Central memory CD8-positive, alpha-beta T cell (primary cell): ENCODE results near the gene LHFPL3.

Source experiments
- ATAC-seq: fragments of 150-1000 bp; cut with Tn5 transposase; replicated peaks from 2 replicates; pipeline ENCODE4 v1.10.0; 2022; ENCODE audit warnings: mild to moderate bottlenecking, moderate FRiP score, moderate number of reproducible peaks; ENCODE audit not compliant: poor library complexity, severe bottlenecking; ENCODE audit errors: extremely low read depth
- DNase-seq, 2 donors: peaks; one replicate each; pipeline ENCODE4 v3.0.0; 2021; ENCODE audit warnings: low spot score in 2 of 2
- H3K27ac Mint-ChIP-seq: one replicate; pipeline ENCODE4 v1.8.0; 2022; ENCODE audit warnings: low read depth, mild to moderate bottlenecking, moderate library complexity, mixed read lengths
- H3K27me3 Mint-ChIP-seq: one replicate; pipeline ENCODE4 v1.8.0; 2022; ENCODE audit warnings: mixed read lengths
- H3K36me3 Mint-ChIP-seq: one replicate; pipeline ENCODE4 v1.8.0; 2022; ENCODE audit warnings: mild to moderate bottlenecking, moderate library complexity, mixed read lengths; ENCODE audit not compliant: insufficient read depth
- H3K4me1 Mint-ChIP-seq: one replicate; pipeline ENCODE4 v1.8.0; 2022; ENCODE audit warnings: mixed read lengths
- H3K4me3 Mint-ChIP-seq: one replicate; pipeline ENCODE4 v1.8.0; 2022; ENCODE audit warnings: mild to moderate bottlenecking, moderate library complexity, mixed read lengths
- H3K9me3 Mint-ChIP-seq: one replicate; pipeline ENCODE4 v1.8.0; 2022; ENCODE audit warnings: mixed read lengths

LHFPL3 gene

DNA sequence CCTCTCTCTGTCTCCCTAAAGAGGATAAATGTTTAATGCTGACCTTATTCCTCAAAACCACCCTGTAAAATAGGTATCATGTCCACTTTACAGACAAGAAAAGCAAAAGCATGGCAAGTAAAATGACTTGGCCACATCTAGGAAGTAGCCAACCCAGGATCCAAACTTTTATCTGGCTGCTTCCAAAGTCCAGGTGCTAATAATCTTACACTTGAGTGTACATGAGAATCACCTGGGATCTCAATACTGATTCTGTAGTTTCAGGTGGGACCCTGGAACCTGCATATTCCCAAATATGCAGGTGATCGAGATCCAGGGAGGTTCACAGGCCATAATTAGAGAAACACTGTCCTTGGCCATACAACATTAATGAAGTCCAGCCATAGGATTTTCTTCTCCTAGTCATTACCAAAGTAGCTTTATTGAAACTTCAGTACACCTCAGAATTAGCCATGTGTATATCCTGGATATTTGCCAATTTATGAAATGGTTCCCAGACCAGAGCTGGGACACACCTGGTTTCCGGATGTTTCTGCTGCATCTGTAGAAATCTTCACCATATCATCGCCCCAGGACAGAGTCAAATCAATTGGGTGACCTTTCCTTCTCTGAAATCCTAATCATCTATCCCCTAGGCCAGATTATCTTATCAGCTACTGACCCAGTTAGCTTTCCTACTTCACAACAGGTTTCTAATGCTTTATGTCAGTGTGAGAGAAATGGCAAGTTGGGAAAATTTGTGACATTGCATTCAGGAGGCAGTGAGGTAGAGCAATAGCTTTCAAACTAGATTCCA lies 566.5 kb downstream of the LHFPL3 start:
- peaks cover 6% of the 10 kb centered on the region for H3K4me1 Mint-ChIP-seq
- no peak overlapping the region for H3K4me3 Mint-ChIP-seq
- no peak overlapping the region for H3K27ac Mint-ChIP-seq
- H3K9me3 Mint-ChIP-seq = no peaks in the 10 kb centered on the region
- no peaks in the 10 kb centered on the region for H3K27me3 Mint-ChIP-seq
- no peaks in the 10 kb centered on the region for H3K36me3 Mint-ChIP-seq
- DNase-seq = no peak
- no peak for ATAC-seq

DNA sequence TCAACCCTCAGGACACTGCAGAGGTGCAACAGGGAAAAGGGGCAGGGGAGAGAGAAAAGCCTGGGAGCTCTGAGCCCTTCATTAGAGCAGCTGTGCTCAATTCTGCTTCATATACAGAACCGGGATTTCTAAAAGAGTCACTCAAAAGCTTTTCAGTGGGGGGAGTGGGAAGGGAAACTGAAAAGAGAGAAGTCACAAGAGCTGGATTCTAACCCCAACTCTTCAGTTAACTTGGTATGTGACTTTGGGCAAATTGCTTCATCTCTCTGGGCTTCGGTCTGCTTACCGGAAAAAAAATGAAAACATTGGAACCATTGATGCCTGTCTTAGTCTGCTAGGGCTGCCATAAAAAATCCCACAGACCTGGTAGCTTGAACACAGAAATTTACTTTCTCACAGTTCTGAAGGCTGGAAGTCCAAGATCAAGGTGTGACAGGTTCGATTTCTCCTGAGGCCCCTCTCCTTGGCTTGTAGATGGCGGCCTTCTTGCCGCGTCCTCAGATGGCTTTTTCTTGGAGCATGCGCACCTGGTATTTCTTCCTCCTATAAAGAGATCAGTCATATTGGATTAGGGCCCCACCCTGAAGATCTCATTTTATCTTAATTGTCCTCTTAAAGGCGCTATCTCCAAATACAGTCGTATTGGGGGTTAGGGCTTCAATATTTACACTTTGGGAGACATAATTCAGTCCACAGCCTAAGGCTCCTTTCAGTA lies 567.3 kb downstream of the LHFPL3 start:
- DNase-seq = no peak
- H3K36me3 Mint-ChIP-seq = no peaks in the 10 kb centered on the region
- no peaks in the 10 kb centered on the region for H3K27me3 Mint-ChIP-seq
- peaks cover 6% of the 10 kb centered on the region for H3K4me1 Mint-ChIP-seq
- H3K9me3 Mint-ChIP-seq = no peaks in the 10 kb centered on the region
- ATAC-seq = no peak
- no peak overlapping the region for H3K4me3 Mint-ChIP-seq
- H3K27ac Mint-ChIP-seq = no peak overlapping the region

DNA sequence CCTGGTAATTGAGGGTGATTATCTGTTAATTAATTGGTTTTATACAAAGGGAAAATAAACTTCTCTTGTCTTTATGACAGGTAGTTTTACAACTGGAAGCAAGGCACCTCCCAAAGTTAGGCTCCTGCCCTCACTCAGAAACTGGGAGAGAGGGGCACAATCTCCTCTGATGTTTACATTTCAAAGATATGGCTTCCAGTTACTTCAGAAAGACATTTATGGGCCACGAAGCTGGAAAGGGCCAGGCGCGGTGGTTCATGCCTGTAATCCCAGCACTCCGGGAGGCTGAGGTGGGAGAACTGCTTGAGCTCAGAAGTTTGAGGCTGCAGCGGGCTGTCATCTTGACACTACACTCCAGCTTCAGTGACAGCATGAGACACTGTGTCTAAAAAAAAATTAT lies 570.0 kb downstream of the LHFPL3 start:
- no peak overlapping the region for H3K27ac Mint-ChIP-seq
- peaks cover 6% of the 10 kb centered on the region for H3K4me1 Mint-ChIP-seq
- DNase-seq (no peak), ATAC-seq (no peak)
- H3K27me3 Mint-ChIP-seq = no peaks in the 10 kb centered on the region
- H3K9me3 Mint-ChIP-seq = no peaks in the 10 kb centered on the region
- no peak overlapping the region for H3K4me3 Mint-ChIP-seq
- no peaks in the 10 kb centered on the region for H3K36me3 Mint-ChIP-seq

DNA sequence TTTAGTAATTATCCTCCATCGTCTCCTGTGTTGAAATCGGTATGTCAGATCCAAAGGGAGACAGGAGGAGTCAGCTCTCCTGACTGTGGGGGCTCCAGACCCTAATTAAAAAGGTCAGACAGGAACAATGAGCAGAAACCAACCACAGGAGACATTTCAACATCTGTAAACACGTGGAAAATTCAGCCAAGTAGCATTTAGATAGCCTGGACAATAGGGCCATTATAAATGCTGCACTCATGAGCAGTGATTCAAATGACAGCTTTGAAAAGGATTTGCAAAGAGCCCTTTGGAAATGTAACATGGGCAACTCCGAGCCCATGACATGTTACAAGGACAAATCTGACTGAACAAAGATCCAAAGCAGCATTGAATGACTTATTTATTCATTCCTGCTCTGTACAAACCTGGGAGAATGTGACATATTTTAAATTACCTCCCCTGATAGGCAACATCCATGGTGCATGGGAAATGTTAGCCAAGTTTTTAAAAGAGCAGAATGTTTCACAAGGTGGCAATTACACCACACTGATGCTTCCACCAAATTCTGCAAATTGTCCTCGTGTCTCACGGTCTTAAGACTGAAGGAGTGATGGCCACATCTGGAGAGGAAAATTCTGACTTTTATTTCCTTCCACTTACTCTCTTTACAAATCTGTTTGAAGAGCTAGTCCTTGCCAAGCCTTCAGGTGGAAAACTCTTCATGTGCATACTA lies 572.3 kb downstream of the LHFPL3 start:
- DNase-seq (no peak), ATAC-seq (no peak)
- Mint-ChIP-seq H3K4me3 (no peak overlapping the region), H3K4me1 (peaks cover 6% of the 10 kb centered on the region), H3K27ac (no peak overlapping the region), H3K27me3 (peaks cover 1% of the 10 kb centered on the region), H3K9me3 (no peaks in the 10 kb centered on the region), H3K36me3 (no peaks in the 10 kb centered on the region)

DNA sequence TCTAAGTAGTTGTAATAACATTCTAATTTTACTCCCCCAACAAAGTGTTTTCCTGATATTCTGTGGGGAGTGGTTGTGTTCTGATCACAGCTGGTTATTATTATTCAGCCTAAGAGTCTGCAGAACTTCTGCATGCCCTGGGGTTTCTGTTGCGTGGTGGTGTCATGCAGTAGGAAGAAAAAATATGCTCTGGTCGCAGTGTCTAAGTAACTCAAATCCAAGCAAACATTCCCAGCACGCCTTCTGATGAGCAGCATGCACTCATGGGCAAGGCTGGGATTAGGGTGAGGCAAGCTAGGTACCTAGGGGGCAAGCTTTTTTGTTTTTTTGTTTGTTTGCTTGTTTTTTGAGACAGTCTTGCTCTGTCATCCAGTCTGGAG lies 572.8 kb downstream of the LHFPL3 start:
- peaks cover 7% of the 10 kb centered on the region for H3K27me3 Mint-ChIP-seq
- no peak overlapping the region for H3K27ac Mint-ChIP-seq
- no peak for DNase-seq
- no peaks in the 10 kb centered on the region for H3K9me3 Mint-ChIP-seq
- no peak for ATAC-seq
- no peak overlapping the region for H3K4me3 Mint-ChIP-seq
- no peaks in the 10 kb centered on the region for H3K36me3 Mint-ChIP-seq
- peaks cover 6% of the 10 kb centered on the region for H3K4me1 Mint-ChIP-seq

DNA sequence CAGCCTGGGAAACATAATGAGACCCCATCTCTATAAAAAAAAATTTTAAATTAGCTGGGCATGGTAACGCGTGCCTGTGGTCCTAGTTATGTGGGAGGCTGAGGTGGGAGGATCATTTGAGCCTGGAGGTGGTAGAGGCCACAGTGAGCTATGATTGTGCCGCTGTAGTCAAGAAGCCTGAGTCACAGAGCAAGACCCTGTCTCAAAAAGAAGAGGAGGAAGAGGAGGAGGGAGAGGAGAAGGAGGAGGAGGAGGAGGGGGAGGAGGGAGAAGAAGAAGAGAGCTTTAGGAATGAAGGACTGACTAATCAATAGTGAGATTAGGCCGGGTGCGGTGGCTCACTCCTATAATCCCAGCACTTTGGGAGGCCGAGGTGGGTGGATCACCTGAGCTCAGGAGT lies 573.8 kb downstream of the LHFPL3 start:
- DNase-seq = no peak
- peaks cover 4% of the 10 kb centered on the region for H3K4me1 Mint-ChIP-seq
- H3K27me3 Mint-ChIP-seq = peaks cover 11% of the 10 kb centered on the region
- no peaks in the 10 kb centered on the region for H3K36me3 Mint-ChIP-seq
- ATAC-seq = no peak
- no peak overlapping the region for H3K4me3 Mint-ChIP-seq
- H3K27ac Mint-ChIP-seq = no peak overlapping the region
- H3K9me3 Mint-ChIP-seq = no peaks in the 10 kb centered on the region

DNA sequence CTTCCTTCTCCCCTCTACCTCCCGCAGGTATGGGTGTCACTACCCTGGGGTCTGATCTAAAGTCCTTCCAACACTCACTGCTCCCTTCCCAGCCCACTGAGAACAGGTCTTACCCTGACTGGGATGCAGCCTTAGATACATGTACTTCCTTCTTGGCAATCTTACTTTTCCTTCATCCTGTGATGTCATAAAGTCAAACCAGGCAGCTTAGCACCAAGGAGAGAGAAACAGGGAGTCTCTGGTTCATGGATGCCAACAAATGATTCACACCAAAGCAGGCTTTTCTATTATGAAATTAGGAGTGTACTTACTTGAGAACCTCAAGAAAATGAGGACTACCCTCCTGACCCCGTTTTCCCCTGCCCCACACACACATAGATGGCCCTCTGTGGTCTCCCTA lies 574.6 kb downstream of the LHFPL3 start:
- Mint-ChIP-seq H3K27ac (no peak overlapping the region), H3K27me3 (peaks cover 11% of the 10 kb centered on the region), H3K36me3 (no peaks in the 10 kb centered on the region), H3K4me1 (no peaks in the 10 kb centered on the region), H3K9me3 (no peaks in the 10 kb centered on the region), H3K4me3 (no peak overlapping the region)
- ATAC-seq (no peak), DNase-seq (no peak)

DNA sequence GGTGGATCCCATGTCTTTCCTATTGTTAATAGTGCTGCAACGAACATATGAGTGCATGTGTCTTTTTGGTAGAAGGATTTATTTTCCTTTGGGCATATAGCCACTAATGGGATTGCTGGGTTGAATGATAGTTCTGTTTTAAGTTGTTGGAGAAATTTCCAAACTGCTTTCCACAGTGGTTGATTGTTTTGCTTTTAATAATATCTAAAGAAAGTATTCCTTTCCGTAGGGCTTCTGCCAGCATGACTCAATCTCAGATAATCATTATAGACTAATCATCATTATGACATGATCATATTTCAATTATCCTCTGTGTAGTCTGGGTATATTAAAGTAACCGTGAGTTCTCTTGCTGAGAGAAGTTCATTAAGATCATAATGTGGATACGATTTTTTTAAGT lies 575.4 kb downstream of the LHFPL3 start:
- DNase-seq (no peak), ATAC-seq (no peak)
- Mint-ChIP-seq H3K4me1 (no peaks in the 10 kb centered on the region), H3K27me3 (peaks cover 17% of the 10 kb centered on the region), H3K4me3 (no peak overlapping the region), H3K36me3 (no peaks in the 10 kb centered on the region), H3K27ac (no peak overlapping the region), H3K9me3 (no peaks in the 10 kb centered on the region)

DNA sequence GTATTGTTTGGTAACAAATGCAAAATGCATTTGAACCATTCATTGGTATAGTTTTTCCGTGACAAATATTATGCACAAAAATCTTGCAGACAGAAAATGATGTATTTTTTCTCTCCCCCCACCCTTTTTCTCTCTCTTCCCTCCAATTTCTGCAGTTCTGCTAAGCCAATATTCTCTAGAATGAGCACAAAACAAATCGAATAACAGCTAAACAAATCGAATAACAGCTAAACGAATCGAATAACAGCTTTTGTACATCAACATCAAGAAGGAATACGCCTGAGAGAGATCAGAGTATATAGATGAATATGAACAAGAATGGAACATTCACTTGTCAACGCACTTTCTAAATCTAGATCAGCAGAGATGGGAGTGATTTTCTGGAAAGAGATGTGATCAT lies 577.6 kb downstream of the LHFPL3 start:
- H3K27ac Mint-ChIP-seq = no peak overlapping the region
- no peak for DNase-seq
- H3K9me3 Mint-ChIP-seq = no peaks in the 10 kb centered on the region

DNA sequence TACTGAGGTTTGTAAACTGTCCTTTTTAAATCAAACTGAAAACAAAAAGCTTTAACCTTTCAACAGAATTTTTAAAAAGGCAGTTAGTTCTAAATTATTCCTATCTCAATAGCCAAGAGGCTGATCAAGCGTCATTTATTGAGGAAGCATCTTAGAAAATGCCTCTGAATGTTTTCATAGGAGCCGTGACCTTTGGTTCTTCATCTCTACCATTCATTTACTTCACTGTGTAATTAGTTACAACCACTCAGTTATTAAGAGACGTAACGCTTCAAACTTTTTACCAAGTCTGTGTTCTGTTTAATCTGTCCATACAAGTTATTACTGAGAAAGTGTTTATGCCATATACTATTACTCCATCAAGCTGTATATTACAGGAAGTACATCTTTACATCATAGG lies 578.2 kb downstream of the LHFPL3 start:
- DNase-seq = no peak
- Mint-ChIP-seq H3K27ac (no peak overlapping the region), H3K9me3 (no peaks in the 10 kb centered on the region), H3K27me3 (peaks cover 24% of the 10 kb centered on the region), H3K4me1 (no peaks in the 10 kb centered on the region), H3K4me3 (no peak overlapping the region), H3K36me3 (no peaks in the 10 kb centered on the region)
- no peak for ATAC-seq

More for the DNA sequence above, 577.6 kb downstream of the LHFPL3 start:
- Mint-ChIP-seq H3K27me3 (peaks cover 24% of the 10 kb centered on the region), H3K4me1 (no peaks in the 10 kb centered on the region), H3K36me3 (no peaks in the 10 kb centered on the region), H3K4me3 (no peak overlapping the region)
- ATAC-seq = no peak

DNA sequence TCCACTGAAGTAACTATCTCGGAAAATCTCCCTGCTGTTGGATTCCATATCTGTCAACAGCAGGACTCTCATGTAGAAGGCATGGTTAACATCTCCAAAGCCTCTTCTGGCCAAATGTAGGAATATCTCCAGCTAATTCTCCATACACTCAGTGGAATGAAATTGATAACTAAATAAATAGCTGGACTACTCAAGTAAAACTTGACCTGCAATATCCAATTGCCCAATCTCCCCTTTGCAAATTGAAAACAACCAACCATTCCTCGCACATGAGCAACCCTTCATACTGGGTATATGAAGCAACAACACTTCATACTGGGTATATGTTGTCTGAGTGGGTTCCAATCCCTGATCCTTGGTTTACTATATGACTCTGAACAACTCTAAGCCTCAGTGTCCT lies 580.2 kb downstream of the LHFPL3 start:
- no peak for ATAC-seq
- Mint-ChIP-seq H3K4me1 (no peaks in the 10 kb centered on the region), H3K36me3 (no peaks in the 10 kb centered on the region), H3K9me3 (no peaks in the 10 kb centered on the region), H3K27ac (no peak overlapping the region), H3K27me3 (peaks cover 24% of the 10 kb centered on the region), H3K4me3 (no peak overlapping the region)
- DNase-seq = no peak

DNA sequence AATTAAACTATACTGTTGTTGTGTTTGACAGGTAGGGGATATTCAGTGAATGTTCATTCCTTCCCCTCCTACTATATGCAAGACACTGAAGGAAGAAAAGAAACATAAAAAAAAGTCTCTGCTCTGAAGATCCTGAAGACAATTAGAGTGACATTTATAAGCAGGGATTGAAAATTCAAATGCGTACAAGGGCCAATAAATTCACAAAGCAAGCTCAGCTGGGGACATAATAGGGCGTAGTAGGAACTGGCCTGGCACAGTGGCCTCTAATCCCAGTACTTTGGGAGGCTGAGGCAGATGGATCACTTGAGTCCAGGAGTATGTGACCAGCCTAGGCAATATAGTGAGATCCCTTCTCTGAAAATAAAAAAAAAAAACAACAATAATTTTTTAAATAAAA lies 580.7 kb downstream of the LHFPL3 start:
- H3K27ac Mint-ChIP-seq = no peak overlapping the region
- peaks cover 29% of the 10 kb centered on the region for H3K27me3 Mint-ChIP-seq
- no peaks in the 10 kb centered on the region for H3K36me3 Mint-ChIP-seq
- no peaks in the 10 kb centered on the region for H3K4me1 Mint-ChIP-seq
- no peak overlapping the region for H3K4me3 Mint-ChIP-seq
- DNase-seq (no peak), ATAC-seq (no peak)
- no peaks in the 10 kb centered on the region for H3K9me3 Mint-ChIP-seq

DNA sequence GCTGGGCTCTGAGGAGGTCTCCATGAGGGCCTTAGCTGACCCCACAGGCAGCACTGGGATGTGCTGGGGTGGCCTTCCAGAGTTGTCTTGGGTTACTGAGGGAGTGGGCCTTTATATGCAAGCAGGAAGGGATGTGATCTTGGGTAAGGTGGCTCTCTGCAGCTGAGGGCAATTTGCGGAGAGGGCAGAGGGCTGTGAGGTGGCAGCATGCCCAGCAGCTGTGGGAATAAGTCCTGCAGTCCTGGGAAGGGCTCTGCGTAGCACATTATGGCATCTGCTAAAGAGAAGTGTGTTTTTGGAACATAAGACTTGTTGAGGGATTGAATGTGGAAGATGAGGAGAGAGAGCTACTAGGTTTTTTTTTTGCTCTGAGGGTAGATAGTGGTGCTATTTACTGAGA lies 586.0 kb downstream of the LHFPL3 start:
- Mint-ChIP-seq H3K27me3 (peaks cover 8% of the 10 kb centered on the region), H3K4me1 (no peaks in the 10 kb centered on the region), H3K36me3 (no peaks in the 10 kb centered on the region), H3K9me3 (no peaks in the 10 kb centered on the region), H3K4me3 (no peak overlapping the region), H3K27ac (no peak overlapping the region)
- ATAC-seq (no peak), DNase-seq (no peak)
